ENCODE results near the gene VWA3B. TPM values are rescaled to one million over a fixed set of nuclear protein-coding genes. Genes with fewer than 3 reads are reported as not detected.

VWA3B gene
- total and polyA plus RNA-seq, 2 of the 4 experiments (the other 2 are of a cell fraction), result not detected

DNA sequence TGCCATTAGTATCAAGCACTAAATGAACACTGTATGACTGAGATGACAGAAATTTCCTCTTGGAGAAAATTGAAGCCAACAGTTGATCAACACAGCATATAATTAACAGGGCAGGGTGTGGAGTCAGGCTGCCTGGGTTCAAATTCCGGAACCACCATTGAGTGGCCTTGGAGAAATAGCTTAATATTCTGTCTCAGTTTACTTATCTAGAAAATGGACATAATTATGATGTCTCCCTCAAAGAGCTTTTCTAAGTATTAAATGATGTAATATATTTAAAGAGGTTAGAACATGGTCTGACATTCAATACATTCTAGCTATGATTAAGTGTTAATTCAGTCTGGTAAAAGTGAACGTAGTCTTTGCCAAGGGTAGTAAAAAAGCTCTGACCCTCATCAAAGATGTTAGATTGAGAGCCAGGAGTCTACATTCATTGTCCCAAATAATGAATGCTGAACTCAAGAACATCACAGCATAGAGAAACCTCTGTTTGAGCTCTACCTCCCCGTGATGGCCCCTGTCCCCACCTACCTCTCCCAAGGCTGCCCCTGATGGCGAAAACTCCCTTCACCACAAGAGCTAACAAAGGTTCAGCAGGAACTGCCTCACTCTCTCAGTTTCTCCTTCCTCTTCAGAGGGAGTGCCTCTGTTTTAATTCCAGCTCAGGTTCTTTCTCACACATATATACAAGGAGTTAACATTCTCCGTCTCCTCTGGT is 2.7 kb upstream of the VWA3B start:
- 0 out of 2 replicates have a peak, but pooled peaks cover 4% of the 10 kb centered on the region for H3K9me1 ChIP-seq (ENCODE audit: insufficient read depth, low read length)
- no peaks in the 10 kb centered on the region for H3K4me1 ChIP-seq (ENCODE audit: control insufficient read depth, insufficient read depth, low read length)
- no peak overlapping the region for H2AK5ac ChIP-seq (ENCODE audit: low read depth, low read length)
- H3K27ac ChIP-seq (ENCODE audit: insufficient read depth, low read length), result no peak overlapping the region
- no peak overlapping the region for H3K14ac ChIP-seq (replicated peaks; ENCODE audit: low read depth, low read length)
- H3K79me1 ChIP-seq (ENCODE audit: low read depth in 1 of 2, low read length in 2 of 2), result no peaks in the 10 kb centered on the region
- H3K9me3 ChIP-seq (ENCODE audit: control insufficient read depth, insufficient read depth, low read length), result no peaks in the 10 kb centered on the region
- intact Hi-C loops (cut with micrococcal nuclease), result no loop called here
- H2BK20ac ChIP-seq (ENCODE audit: low read depth, low read length), result no peak overlapping the region
- no peaks in the 10 kb centered on the region for H3K36me3 ChIP-seq (ENCODE audit: control insufficient read depth, insufficient read depth, low read length)
- no peak for DNase-seq
- in situ Hi-C loops (cut with MboI; ENCODE audit: low sequenced_read_pairs), result no loop called here
- ChIA-PET POLR2A (ENCODE audit: unreplicated experiment) (no interaction called here), CTCF (no interaction called here)
- H2BK15ac ChIP-seq (ENCODE audit: low read depth, low read length), result no peak overlapping the region
- H4K5ac ChIP-seq (ENCODE audit: low read depth, low read length), result no peak overlapping the region
- peaks cover 42% of the 10 kb centered on the region for H3K27me3 ChIP-seq (ENCODE audit: control insufficient read depth, insufficient read depth, low read length)
- no peak overlapping the region for H3K4ac ChIP-seq (ENCODE audit: low read depth, low read length)
- no TSS peak for BruUV-seq (replicated peaks)
- H4K91ac ChIP-seq (ENCODE audit: insufficient read depth, low read depth, low read length), result no peak overlapping the region
- TF ChIP-seq RCOR1 (IDR thresholded peaks at IDR 0.05; ENCODE audit: insufficient replicate concordance, low read length) (no peak), MXI1 (IDR thresholded peaks at IDR 0.05; ENCODE audit: borderline replicate concordance, low read depth, low read length) (no peak), RAD21 (IDR thresholded peaks at IDR 0.05; ENCODE audit: low read length) (no peak), SMC3 (IDR thresholded peaks at IDR 0.05; ENCODE audit: low read depth, low read length) (no peak), CEBPB (IDR thresholded peaks at IDR 0.05; ENCODE audit: low read depth, low read length) (no peak), MAZ (IDR thresholded peaks at IDR 0.05; ENCODE audit: borderline replicate concordance, low read depth, low read length) (no peak), NFE2L2 (IDR thresholded peaks at IDR 0.05; ENCODE audit: low read depth, low read length) (no peak), POLR2A (IDR thresholded peaks at IDR 0.05; ENCODE audit: low read depth, low read length) (no peak), BHLHE40 (IDR thresholded peaks at IDR 0.05; ENCODE audit: low read depth, low read length) (no peak), MAFK (IDR thresholded peaks at IDR 0.05; ENCODE audit: low read depth, low read length) (no peak), FOS (IDR thresholded peaks at IDR 0.05; ENCODE audit: low read depth, low read length) (no peak), ELK1 (IDR thresholded peaks at IDR 0.05; ENCODE audit: borderline replicate concordance, low read depth, low read length) (no peak), RFX5 (IDR thresholded peaks at IDR 0.05; ENCODE audit: low read depth, low read length) (no peak), CHD1 (IDR thresholded peaks at IDR 0.05; ENCODE audit: low read depth, low read length) (no peak)
- TF ChIP-seq, protein P1, sequence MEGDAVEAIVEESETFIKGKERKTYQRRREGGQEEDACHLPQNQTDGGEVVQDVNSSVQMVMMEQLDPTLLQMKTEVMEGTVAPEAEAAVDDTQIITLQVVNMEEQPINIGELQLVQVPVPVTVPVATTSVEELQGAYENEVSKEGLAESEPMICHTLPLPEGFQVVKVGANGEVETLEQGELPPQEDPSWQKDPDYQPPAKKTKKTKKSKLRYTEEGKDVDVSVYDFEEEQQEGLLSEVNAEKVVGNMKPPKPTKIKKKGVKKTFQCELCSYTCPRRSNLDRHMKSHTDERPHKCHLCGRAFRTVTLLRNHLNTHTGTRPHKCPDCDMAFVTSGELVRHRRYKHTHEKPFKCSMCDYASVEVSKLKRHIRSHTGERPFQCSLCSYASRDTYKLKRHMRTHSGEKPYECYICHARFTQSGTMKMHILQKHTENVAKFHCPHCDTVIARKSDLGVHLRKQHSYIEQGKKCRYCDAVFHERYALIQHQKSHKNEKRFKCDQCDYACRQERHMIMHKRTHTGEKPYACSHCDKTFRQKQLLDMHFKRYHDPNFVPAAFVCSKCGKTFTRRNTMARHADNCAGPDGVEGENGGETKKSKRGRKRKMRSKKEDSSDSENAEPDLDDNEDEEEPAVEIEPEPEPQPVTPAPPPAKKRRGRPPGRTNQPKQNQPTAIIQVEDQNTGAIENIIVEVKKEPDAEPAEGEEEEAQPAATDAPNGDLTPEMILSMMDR (conservative IDR thresholded peaks at IDR 0.05; ENCODE audit: low read depth, low read length), result no peak
- TF ChIP-seq, protein P2, sequence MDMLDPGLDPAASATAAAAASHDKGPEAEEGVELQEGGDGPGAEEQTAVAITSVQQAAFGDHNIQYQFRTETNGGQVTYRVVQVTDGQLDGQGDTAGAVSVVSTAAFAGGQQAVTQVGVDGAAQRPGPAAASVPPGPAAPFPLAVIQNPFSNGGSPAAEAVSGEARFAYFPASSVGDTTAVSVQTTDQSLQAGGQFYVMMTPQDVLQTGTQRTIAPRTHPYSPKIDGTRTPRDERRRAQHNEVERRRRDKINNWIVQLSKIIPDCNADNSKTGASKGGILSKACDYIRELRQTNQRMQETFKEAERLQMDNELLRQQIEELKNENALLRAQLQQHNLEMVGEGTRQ (IDR thresholded peaks at IDR 0.05; ENCODE audit: low read depth, low read length), result no peak
- no peak overlapping the region for H2BK5ac ChIP-seq (ENCODE audit: low read depth, low read length, poor library complexity, severe bottlenecking)
- H4K8ac ChIP-seq (ENCODE audit: low read depth in 2 of 2, low read length in 2 of 2), result no peak overlapping the region
- dilution Hi-C loops (cut with HindIII; ENCODE audit: low sequenced_read_pairs, unreplicated experiment), result no loop called here
- H2AFZ ChIP-seq (replicated peaks; ENCODE audit: low read length, poor library complexity), result no peak overlapping the region
- no peak overlapping the region for H3K4me2 ChIP-seq (ENCODE audit: low read depth, low read length)
- no peak overlapping the region for H3K23ac ChIP-seq (ENCODE audit: low read depth, low read length)
- no peak overlapping the region for H2AK9ac ChIP-seq (replicated peaks; ENCODE audit: low read depth, low read length, poor library complexity)
- no peak overlapping the region for H3K9ac ChIP-seq (ENCODE audit: low read depth, low read length)
- H2BK120ac ChIP-seq (ENCODE audit: low read depth, low read length), result no peak overlapping the region
- H3K4me3 ChIP-seq (ENCODE audit: insufficient read depth, low read depth, low read length), result no peak overlapping the region
- no peak for ATAC-seq (ENCODE audit: low read depth)
- H4K20me1 ChIP-seq (ENCODE audit: insufficient read depth, low read length), result no peaks in the 10 kb centered on the region
- WGBS, 2 experiments (ENCODE audit: extremely low coverage in 2 of 2, insufficient read length in 1 of 2), result 23% methylated on average over 2 of the region's 5 CpGs; no CpG with 5 or more reads in 1 of the 2 experiments
- H3K56ac ChIP-seq (ENCODE audit: extremely low read depth, insufficient read depth, low read length), result no peak overlapping the region
- no peak overlapping the region for H3K18ac ChIP-seq (ENCODE audit: low read depth, low read length)

All from IMR-90 (cell line).